ENCODE data around the gene GPN3.
A peak's percentile ranks its signal among the peaks of the same experiment; 100 is the strongest.

GPN3 gene

GRCh38 chr12:110508071-110508586 lies 40.1 kb upstream of the GPN3 start:
- no peak for TF ChIP-seq POLR2AphosphoS5 (IDR thresholded peaks at IDR 0.05; ENCODE audit: low read depth, low read length)
- no peak for TF ChIP-seq FOXP2 (optimal IDR thresholded peaks at IDR 0.05; ENCODE audit: borderline replicate concordance, extremely low read depth, extremely low read length, insufficient read depth)
- TF ChIP-seq TAF1 (IDR thresholded peaks at IDR 0.05; ENCODE audit: borderline replicate concordance, insufficient read depth, low read length): no peak
- TF ChIP-seq SIN3A (IDR thresholded peaks at IDR 0.05; ENCODE audit: borderline replicate concordance, insufficient read depth, low read length): no peak
- TF ChIP-seq REST (IDR thresholded peaks at IDR 0.05; ENCODE audit: insufficient read depth in 1 of 2, low read depth in 2 of 2, low read length in 2 of 2): no peak

GRCh38 chr12:110505332-110505731 lies 37.3 kb upstream of the GPN3 start:
- TF ChIP-seq TAF1 (IDR thresholded peaks at IDR 0.05; ENCODE audit: borderline replicate concordance, insufficient read depth, low read length) (no peak), FOXP2 (optimal IDR thresholded peaks at IDR 0.05; ENCODE audit: borderline replicate concordance, extremely low read depth, extremely low read length, insufficient read depth) (no peak), SIN3A (IDR thresholded peaks at IDR 0.05; ENCODE audit: borderline replicate concordance, insufficient read depth, low read length) (no peak), REST (IDR thresholded peaks at IDR 0.05; ENCODE audit: insufficient read depth in 1 of 2, low read depth in 2 of 2, low read length in 2 of 2) (no peak), POLR2AphosphoS5 (IDR thresholded peaks at IDR 0.05; ENCODE audit: low read depth, low read length) (no peak)

GRCh38 chr12:110503432-110503831 lies 35.4 kb upstream of the GPN3 start:
- TF ChIP-seq SIN3A (IDR thresholded peaks at IDR 0.05; ENCODE audit: borderline replicate concordance, insufficient read depth, low read length) (no peak), POLR2AphosphoS5 (IDR thresholded peaks at IDR 0.05; ENCODE audit: low read depth, low read length) (no peak), FOXP2 (optimal IDR thresholded peaks at IDR 0.05; ENCODE audit: borderline replicate concordance, extremely low read depth, extremely low read length, insufficient read depth) (no peak), REST (IDR thresholded peaks at IDR 0.05; ENCODE audit: insufficient read depth in 1 of 2, low read depth in 2 of 2, low read length in 2 of 2) (no peak), TAF1 (IDR thresholded peaks at IDR 0.05; ENCODE audit: borderline replicate concordance, insufficient read depth, low read length) (no peak)

- TF ChIP-seq FOXP2 (optimal IDR thresholded peaks at IDR 0.05; ENCODE audit: borderline replicate concordance, extremely low read depth, extremely low read length, insufficient read depth) (peak; percentile 38), TAF1 (IDR thresholded peaks at IDR 0.05; ENCODE audit: borderline replicate concordance, insufficient read depth, low read length) (peak; percentile 76; the same call in 1 of the 2 replicates), POLR2AphosphoS5 (IDR thresholded peaks at IDR 0.05; ENCODE audit: low read depth, low read length) (peak; percentile 78), SIN3A (IDR thresholded peaks at IDR 0.05; ENCODE audit: borderline replicate concordance, insufficient read depth, low read length) (no peak)
Measured at GRCh38 chr12:110501752-110502738, 34.0 kb upstream of the GPN3 start, which contains the start of the genes RAD9B and VPS29. Gene RAD9B (plus strand): TSS chr12:110502331. CDS start chr12:110502338, 7 bp downstream. Gene VPS29 (minus strand): TSS chr12:110502111. CDS start chr12:110502051, 60 bp downstream.

GRCh38 chr12:110501399-110501751 lies 33.3 kb upstream of the GPN3 start:
- TF ChIP-seq TAF1 (IDR thresholded peaks at IDR 0.05; ENCODE audit: borderline replicate concordance, insufficient read depth, low read length) (no peak), SIN3A (IDR thresholded peaks at IDR 0.05; ENCODE audit: borderline replicate concordance, insufficient read depth, low read length) (no peak), REST (IDR thresholded peaks at IDR 0.05; ENCODE audit: insufficient read depth in 1 of 2, low read depth in 2 of 2, low read length in 2 of 2) (no peak), POLR2AphosphoS5 (IDR thresholded peaks at IDR 0.05; ENCODE audit: low read depth, low read length) (no peak), FOXP2 (optimal IDR thresholded peaks at IDR 0.05; ENCODE audit: borderline replicate concordance, extremely low read depth, extremely low read length, insufficient read depth) (no peak)
